ENCODE results near the gene VPS37C.

DNA sequence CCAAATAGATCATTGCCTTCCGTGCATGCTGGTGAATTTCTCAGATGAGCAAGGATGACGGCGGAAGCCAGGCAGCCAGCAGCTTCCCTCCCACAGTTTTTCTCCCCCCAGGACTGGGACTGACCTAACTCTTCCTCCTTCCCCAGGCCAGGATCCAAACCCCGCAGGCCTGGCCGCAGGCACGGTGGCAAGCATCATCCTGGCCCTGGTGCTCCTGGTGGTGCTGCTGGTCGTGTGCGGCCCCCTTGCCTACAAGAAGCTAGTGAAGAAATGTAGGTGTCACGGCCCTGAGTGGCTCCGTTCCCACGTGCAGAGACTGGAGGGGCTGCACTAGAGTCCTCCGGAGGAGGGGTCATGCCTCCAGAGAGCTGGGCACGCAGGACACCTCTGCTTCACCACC lies 38.5 kb downstream of the VPS37C start:
- TF ChIP-seq, protein P1, sequence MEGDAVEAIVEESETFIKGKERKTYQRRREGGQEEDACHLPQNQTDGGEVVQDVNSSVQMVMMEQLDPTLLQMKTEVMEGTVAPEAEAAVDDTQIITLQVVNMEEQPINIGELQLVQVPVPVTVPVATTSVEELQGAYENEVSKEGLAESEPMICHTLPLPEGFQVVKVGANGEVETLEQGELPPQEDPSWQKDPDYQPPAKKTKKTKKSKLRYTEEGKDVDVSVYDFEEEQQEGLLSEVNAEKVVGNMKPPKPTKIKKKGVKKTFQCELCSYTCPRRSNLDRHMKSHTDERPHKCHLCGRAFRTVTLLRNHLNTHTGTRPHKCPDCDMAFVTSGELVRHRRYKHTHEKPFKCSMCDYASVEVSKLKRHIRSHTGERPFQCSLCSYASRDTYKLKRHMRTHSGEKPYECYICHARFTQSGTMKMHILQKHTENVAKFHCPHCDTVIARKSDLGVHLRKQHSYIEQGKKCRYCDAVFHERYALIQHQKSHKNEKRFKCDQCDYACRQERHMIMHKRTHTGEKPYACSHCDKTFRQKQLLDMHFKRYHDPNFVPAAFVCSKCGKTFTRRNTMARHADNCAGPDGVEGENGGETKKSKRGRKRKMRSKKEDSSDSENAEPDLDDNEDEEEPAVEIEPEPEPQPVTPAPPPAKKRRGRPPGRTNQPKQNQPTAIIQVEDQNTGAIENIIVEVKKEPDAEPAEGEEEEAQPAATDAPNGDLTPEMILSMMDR (conservative IDR thresholded peaks at IDR 0.05): no peak
- no peak for TF ChIP-seq ZFX (IDR thresholded peaks at IDR 0.05)
